Measurements from ENCODE around the gene ABCA1.

- no peak for TF ChIP-seq CTCF (optimal IDR thresholded peaks at IDR 0.05 in 1 of 3, IDR thresholded peaks at IDR 0.05 in 1 of 3, conservative IDR thresholded peaks at IDR 0.05 in 1 of 3; ENCODE audit: extremely low read depth in 1 of 3, insufficient read depth in 2 of 3, low read length in 3 of 3)
- TF ChIP-seq EZH2 (IDR thresholded peaks at IDR 0.05; ENCODE audit: low read length): no peak
Measured at GRCh38 chr9:104963076-104963475, 35.1 kb upstream of the ABCA1 start.

Data from keratinocyte (primary cell).